HG03159 (cell line): ENCODE results near the gene CES2.

ENCODE experiments used
- ATAC-seq: cut with Tn5 transposase; IDR thresholded peaks from one replicate; pipeline ENCODE4 v1.9.1; 2021; ENCODE audit warnings: mild to moderate bottlenecking, moderate library complexity; ENCODE audit not compliant: unreplicated experiment

Gene CES2

DNA sequence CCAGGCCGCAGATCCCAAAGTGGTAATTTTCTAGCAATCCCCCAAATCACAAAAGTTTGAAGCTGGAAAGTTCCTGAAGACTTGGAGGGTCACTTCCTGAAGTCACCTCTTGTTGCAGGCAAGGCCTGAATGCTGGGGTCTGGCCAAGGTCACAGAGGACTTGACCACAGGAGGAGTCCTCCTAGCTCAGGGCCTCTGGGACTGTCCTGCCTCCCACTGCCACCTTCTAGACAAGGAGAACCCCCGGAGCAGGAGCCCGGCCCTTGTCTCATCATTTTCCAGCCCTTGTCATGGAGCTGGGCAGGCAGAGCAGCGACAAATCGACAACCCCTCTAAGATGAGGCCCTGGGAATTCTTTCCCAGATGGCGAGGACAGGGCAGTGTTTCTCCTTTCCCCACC is 17.0 kb upstream of the CES2 start:
- ATAC-seq: no peak

GRCh38 chr16:66918803-66919568 is 16.3 kb upstream of the CES2 start, which contains the start of gene CDH16:
TSS of gene CDH16 (minus strand) at chr16:66918885. CDS start at chr16:66918065, 820 bp downstream.
- ATAC-seq: no peak

GRCh38 chr16:66919569-66920298 is 15.6 kb upstream of the CES2 start:
- no peak for ATAC-seq

DNA sequence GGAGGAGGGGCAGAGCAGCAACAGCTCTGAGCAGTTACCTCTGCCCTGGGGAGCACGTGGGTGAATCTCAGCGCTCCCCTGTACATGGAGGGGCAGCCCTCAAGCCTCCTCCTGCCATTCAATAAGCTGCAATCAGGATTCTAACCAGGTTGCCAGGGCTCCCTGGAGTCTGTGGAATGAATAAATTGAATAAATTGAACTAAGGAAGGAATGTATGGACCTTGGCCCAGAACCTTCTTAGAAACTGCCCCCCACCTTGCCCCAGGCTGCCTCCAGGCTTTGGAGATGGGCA is 15.1 kb upstream of the CES2 start:
- ATAC-seq: no peak

GRCh38 chr16:66920924-66921680 is 14.2 kb upstream of the CES2 start:
- no peak for ATAC-seq

- ATAC-seq: no peak
Measured at GRCh38 chr16:66921729-66922450, 13.4 kb upstream of the CES2 start.

- ATAC-seq: no peak
Measured at GRCh38 chr16:66923247-66923731, 12.0 kb upstream of the CES2 start.

- ATAC-seq: no peak
Measured at GRCh38 chr16:66923866-66924265, 11.4 kb upstream of the CES2 start.

DNA sequence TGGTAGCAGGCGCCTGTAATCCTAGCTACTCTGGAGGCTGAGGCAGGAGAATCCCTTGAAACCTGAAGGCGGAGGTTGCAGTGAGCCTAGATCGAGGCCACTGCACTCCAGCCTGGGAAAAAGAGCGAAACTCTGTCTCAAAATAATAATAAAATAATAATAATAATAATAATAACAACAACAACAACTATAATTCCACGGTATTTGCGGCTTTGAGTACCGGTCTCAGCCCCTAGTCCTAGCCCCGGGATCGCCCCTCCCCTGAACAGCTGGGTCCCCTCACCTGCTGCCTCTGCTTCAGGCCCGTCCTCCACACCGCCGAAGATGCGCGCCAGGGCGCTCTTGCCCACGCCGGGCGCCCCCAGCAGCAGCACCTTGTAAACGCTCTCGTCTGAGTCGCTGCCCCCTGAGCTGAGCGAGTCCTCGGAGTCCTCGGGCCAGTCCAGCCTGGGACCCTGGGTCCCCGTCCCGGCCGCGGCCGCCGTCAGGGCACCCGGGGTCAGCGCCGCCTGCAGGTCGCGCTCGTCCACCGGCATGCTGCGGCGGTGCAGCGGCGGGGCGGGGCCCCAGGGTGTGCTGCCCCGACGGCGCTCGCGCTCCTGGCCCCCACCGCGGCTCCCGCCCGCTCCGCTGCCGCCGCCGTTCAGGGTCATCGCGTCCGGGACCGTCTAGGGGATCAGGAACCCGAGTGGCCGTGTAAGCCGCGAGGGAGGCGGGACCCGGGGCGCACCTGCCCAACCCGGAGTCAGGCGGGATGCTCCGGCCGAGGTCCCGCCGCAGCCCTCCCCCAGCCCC is 10.6 kb upstream of the CES2 start:
- ATAC-seq: no peak

GRCh38 chr16:66925322-66925840 is 9.9 kb upstream of the CES2 start, which contains the start of gene RRAD:
TSS of gene RRAD (minus strand) at chr16:66925535. CDS start at chr16:66925179, 356 bp downstream.
- no peak for ATAC-seq

GRCh38 chr16:66926171-66926947 is 9.0 kb upstream of the CES2 start:
- ATAC-seq: no peak

DNA sequence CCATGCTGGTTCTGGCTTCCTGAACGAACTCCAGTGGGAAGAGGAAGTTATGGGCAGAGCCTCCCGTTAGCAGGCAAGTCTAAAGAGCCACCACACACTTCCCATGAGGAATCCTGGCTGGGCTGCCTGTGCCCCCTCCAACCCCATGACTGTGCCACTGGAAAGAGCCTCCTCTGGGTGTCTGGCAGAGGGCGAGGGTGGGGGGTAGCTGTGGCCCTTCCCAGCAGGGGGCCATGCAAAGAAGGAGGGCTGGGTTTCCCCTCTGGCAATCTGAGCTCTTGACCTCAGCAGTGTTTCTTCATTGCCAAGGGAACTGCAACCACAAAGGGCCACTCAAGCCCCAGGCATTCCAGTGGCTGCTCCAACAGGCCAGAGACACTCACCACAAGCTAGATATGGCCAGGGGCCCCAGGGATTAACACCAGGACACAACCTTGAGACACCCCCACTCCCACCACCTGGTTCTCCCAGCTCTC is 8.3 kb upstream of the CES2 start:
- ATAC-seq: no peak

DNA sequence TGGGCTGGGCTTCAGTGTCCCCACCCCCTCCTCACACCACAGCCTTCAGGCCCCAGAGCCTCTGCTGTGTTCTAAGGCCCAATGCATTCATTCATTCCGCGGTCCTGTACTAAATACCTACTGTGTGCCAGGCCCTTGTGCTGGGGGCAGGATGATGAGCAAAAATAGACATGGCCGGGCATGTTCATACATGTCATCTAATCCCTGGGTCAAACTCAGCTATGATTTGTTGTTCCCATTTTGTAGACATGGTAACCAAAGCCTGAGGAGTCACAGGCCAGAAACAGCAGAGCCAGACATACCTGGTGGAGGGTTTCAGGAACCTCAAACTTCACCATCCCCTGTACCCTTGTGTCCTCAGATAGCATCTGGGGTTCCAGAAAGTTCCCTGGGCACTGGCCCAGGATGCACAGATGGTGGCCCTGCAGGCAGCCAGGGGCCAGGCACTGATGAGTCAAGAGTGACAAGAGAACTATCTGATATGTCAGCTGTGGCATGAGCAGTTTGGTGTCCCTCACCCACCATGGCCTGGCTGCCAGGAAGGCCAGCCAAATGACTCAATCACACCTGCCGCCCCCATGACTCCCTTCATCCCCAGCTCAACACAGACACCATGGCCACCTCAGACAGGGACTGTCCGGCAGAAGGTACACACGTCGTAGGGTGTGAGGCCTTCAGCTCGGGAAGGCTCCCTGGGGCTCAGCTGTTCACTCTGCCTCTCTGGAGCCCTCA is 7.2 kb upstream of the CES2 start:
- no peak for ATAC-seq

GRCh38 chr16:66928702-66929388 is 6.5 kb upstream of the CES2 start:
- no peak for ATAC-seq

- no peak for ATAC-seq
Measured at GRCh38 chr16:66930189-66930588, 5.1 kb upstream of the CES2 start.

DNA sequence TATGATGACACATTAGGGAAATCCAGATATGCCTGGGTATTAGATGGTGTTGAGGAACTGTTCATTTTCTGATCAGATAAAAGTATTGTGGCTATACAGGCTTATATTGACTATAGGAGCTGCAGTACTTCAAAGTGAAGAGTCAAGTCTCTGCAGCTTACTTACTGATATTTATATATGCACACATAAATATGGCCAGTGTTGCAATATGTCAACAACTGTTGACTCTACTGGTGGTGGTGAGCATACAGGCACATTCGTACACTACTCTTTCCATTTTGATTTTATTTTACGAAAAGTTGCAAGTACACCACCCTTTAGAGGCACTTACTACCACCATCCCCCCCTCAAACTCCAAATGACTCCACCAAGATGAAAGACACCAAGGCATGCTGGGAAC is 3.7 kb upstream of the CES2 start:
- ATAC-seq: no peak

DNA sequence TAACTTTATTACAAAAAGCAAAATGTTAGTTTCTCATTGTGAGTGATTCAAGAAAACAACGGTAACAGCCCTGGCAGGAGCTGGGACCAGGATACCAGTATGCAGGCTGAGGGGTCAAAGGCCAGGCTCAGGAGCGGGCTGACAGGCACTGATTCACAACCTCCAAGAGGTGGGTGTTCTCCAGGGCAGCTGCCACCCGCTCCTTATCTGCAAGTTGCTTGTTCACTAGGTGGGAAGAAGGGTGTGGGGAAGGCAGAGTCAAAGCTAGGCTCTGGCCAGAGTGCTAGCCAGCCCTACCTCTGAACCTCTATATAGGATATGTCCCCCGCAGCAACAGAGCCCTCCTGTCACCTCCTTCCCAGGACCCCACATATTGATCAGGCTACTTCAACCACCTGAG is 3.2 kb upstream of the CES2 start:
- no peak for ATAC-seq

DNA sequence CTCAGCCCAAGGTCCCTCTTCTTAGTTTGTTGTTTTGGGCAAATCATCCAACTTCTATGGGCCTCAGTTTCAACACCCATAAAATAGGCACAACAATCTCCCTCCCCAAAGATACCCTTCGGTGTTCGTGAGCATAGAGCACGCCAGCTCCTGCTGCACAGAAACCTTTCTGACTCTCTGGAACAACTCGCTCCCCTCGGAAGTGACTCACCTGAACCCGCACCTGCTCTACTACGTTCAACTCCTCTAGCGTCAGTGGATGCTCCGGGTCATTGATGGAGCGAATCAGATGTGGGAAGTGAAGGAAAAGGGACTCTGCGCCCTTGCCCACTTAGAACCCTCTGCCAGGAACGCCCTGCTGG is 1.6 kb upstream of the CES2 start:
- peak; percentile 9 for ATAC-seq
